HEK293 (cell line): ENCODE results near the gene GATA1.

ENCODE experiments used
- CTCF ChIP-seq: fragments of 450-650 bp; formaldehyde crosslinking; IDR thresholded peaks from 2 replicates; pipeline ENCODE4 v1.5.1; 2016; ENCODE audit warnings: missing biosample characterization, missing genetic modification characterization
- HOXA7 ChIP-seq: sonication (generic); formaldehyde crosslinking; IDR thresholded peaks from 2 replicates; pipeline ENCODE4 v1.8.1; 2022; ENCODE audit warnings: missing genetic modification reagents, borderline replicate concordance
- YY1 ChIP-seq: fragments of 450-650 bp; formaldehyde crosslinking; IDR thresholded peaks from 2 replicates; pipeline ENCODE4 v1.5.1; 2018; ENCODE audit warnings: missing biosample characterization, missing genetic modification characterization

GRCh38 chrX:48829016-48829735 lies 42.8 kb downstream of the GATA1 start:
- no peak for TF ChIP-seq CTCF (tag by site-specific recombination)
- no peak for TF ChIP-seq HOXA7 (CRISPR knock-in tag)
- no peak for TF ChIP-seq YY1 (tag by site-specific recombination)
